H9 (cell line): ENCODE results near the gene MSL3. TPM values are rescaled to one million over a fixed set of nuclear protein-coding genes. Genes with fewer than 3 reads are reported as not detected.

Source experiments
- DNase-seq: peaks from one replicate; pipeline ENCODE4 v3.0.0-alpha.2; 2017
- H2AFZ ChIP-seq: one replicate; pipeline ENCODE4 v1.6.1; 2013; ENCODE audit warnings: mild to moderate bottlenecking, low read length, control low read depth, moderate library complexity
- H2AK5ac ChIP-seq: 2 replicates; pipeline ENCODE4 v1.6.1; 2013; ENCODE audit warnings: low read length, control low read depth, mixed read lengths; ENCODE audit not compliant: insufficient read length
- H2BK120ac ChIP-seq: one replicate; pipeline ENCODE4 v1.6.1; 2013; ENCODE audit warnings: low read depth, mild to moderate bottlenecking, low read length, control low read depth, inconsistent platforms; ENCODE audit not compliant: poor library complexity, severe bottlenecking
- H2BK12ac ChIP-seq: 2 replicates; pipeline ENCODE4 v1.6.1; 2013; ENCODE audit warnings: low read length, control low read depth, mixed read lengths, low read depth; ENCODE audit not compliant: insufficient read length
- H2BK15ac ChIP-seq: 2 replicates; pipeline ENCODE4 v1.6.1; 2013; ENCODE audit warnings: low read depth, low read length, control low read depth
- H2BK20ac ChIP-seq: one replicate; pipeline ENCODE4 v1.6.1; 2013; ENCODE audit warnings: low read depth, mild to moderate bottlenecking, low read length, control low read depth, inconsistent platforms; ENCODE audit not compliant: poor library complexity, severe bottlenecking
- H2BK5ac ChIP-seq: 2 replicates; pipeline ENCODE4 v1.6.1; 2013; ENCODE audit warnings: low read length, control low read depth, mixed read lengths; ENCODE audit not compliant: insufficient read length
- H3K14ac ChIP-seq: 2 replicates; pipeline ENCODE4 v1.6.1; 2013; ENCODE audit warnings: low read length, control low read depth; ENCODE audit not compliant: insufficient read depth
- H3K18ac ChIP-seq: 2 replicates; pipeline ENCODE4 v1.6.1; 2013; ENCODE audit warnings: low read depth, mild to moderate bottlenecking, mixed read lengths, low read length, control low read depth; ENCODE audit not compliant: insufficient read length
- H3K23ac ChIP-seq: 2 replicates; pipeline ENCODE4 v1.6.1; 2013; ENCODE audit warnings: low read length, control low read depth, mixed read lengths, low read depth; ENCODE audit not compliant: insufficient read length
- H3K23me2 ChIP-seq: 2 replicates; pipeline ENCODE4 v1.6.1; 2013; ENCODE audit warnings: low read depth, mild to moderate bottlenecking, mixed read lengths, low read length, control low read depth; ENCODE audit not compliant: insufficient read length, poor library complexity, severe bottlenecking
- H3K27ac ChIP-seq: 2 replicates; pipeline ENCODE4 v1.5.1; 2013; ENCODE audit warnings: low read length, control low read depth, mixed read lengths, low read depth; ENCODE audit not compliant: insufficient read length
- H3K27me3 ChIP-seq: 2 replicates; pipeline ENCODE4 v1.6.1; 2013; ENCODE audit warnings: low read length, control low read depth, inconsistent platforms; ENCODE audit not compliant: insufficient read depth
- H3K4ac ChIP-seq: 2 replicates; pipeline ENCODE4 v1.6.1; 2013; ENCODE audit warnings: low read depth, mild to moderate bottlenecking, control low read depth, inconsistent platforms, low read length, moderate library complexity
- H3K4me1 ChIP-seq: 2 replicates; pipeline ENCODE4 v1.6.1; 2013; ENCODE audit warnings: low read length, control low read depth, inconsistent platforms; ENCODE audit not compliant: insufficient read depth
- H3K4me2 ChIP-seq: 2 replicates; pipeline ENCODE4 v1.6.1; 2013; ENCODE audit warnings: low read length, control low read depth, mixed read lengths; ENCODE audit not compliant: insufficient read length, insufficient read depth
- H3K56ac ChIP-seq: 2 replicates; pipeline ENCODE4 v1.6.1; 2013; ENCODE audit warnings: low read depth, mild to moderate bottlenecking, mixed read lengths, low read length, control low read depth; ENCODE audit not compliant: insufficient read length
- H3K79me1 ChIP-seq: 2 replicates; pipeline ENCODE4 v1.6.1; 2013; ENCODE audit warnings: low read depth, mild to moderate bottlenecking, moderate library complexity, low read length, control low read depth, inconsistent platforms; ENCODE audit not compliant: insufficient read depth, poor library complexity, severe bottlenecking
- H3K79me2 ChIP-seq: 2 replicates; pipeline ENCODE4 v1.6.1; 2013; ENCODE audit warnings: low read length, control low read depth, inconsistent platforms; ENCODE audit not compliant: insufficient read depth
- H3K9ac ChIP-seq: 2 replicates; pipeline ENCODE4 v1.6.1; 2013; ENCODE audit warnings: low read length, control low read depth, mixed read lengths; ENCODE audit not compliant: insufficient read length; ENCODE audit errors: extremely low read depth
- H3K9me3 ChIP-seq: one replicate; pipeline ENCODE4 v1.6.1; 2013; ENCODE audit warnings: low read depth, low read length, inconsistent platforms; ENCODE audit not compliant: control insufficient read depth
- H3T11ph ChIP-seq: one replicate; pipeline ENCODE4 v1.6.1; 2013; ENCODE audit warnings: mild to moderate bottlenecking, low read length, control low read depth, inconsistent platforms
- H4K20me1 ChIP-seq: one replicate; pipeline ENCODE4 v1.6.1; 2013; ENCODE audit not compliant: control insufficient read depth, insufficient read length, insufficient read depth
- H4K5ac ChIP-seq: 2 replicates; pipeline ENCODE4 v1.6.1; 2013; ENCODE audit warnings: low read depth, mild to moderate bottlenecking, mixed read lengths, low read length, control low read depth; ENCODE audit not compliant: insufficient read length
- H4K8ac ChIP-seq: replicated peaks from 2 replicates; pipeline ENCODE4 v1.6.1; 2013; ENCODE audit warnings: low read length, control low read depth, mixed read lengths, low read depth; ENCODE audit not compliant: insufficient read length
- H4K91ac ChIP-seq: 2 replicates; pipeline ENCODE4 v1.6.1; 2013; ENCODE audit warnings: low read depth, mild to moderate bottlenecking, moderate library complexity, mixed read lengths, low read length, control low read depth; ENCODE audit not compliant: insufficient read length
- H3K27ac Mint-ChIP-seq, 3 experiments: 2 replicates in 2 of 3; 3 replicates in 1 of 3; pipeline ENCODE4 v1.8.0; 2020 to 2021; ENCODE audit warnings: mixed read lengths in 3 of 3, mild to moderate bottlenecking in 1 of 3, moderate library complexity in 1 of 3
- H3K27me3 Mint-ChIP-seq: 2 replicates; pipeline ENCODE4 v1.8.0; 2021; ENCODE audit warnings: low read depth, mild to moderate bottlenecking, moderate library complexity, mixed read lengths
- H3K36me3 Mint-ChIP-seq, 3 experiments: 2 replicates in 2 of 3; 3 replicates in 1 of 3; pipeline ENCODE4 v1.8.0; 2020 to 2021; ENCODE audit warnings: low read depth in 3 of 3, mixed read lengths in 3 of 3; ENCODE audit not compliant: insufficient read depth in 1 of 3
- H3K4me1 Mint-ChIP-seq, 2 experiments: 2 replicates each; pipeline ENCODE4 v1.8.0; 2020; ENCODE audit warnings: mixed read lengths in 2 of 2
- H3K4me3 Mint-ChIP-seq, 2 experiments: 2 replicates in 1 of 2; 3 replicates in 1 of 2; pipeline ENCODE4 v1.8.0; 2020 to 2021; ENCODE audit warnings: mild to moderate bottlenecking in 2 of 2, mixed read lengths in 2 of 2, moderate library complexity in 1 of 2
- H3K9me3 Mint-ChIP-seq, 2 experiments: 2 replicates in 1 of 2; 3 replicates in 1 of 2; pipeline ENCODE4 v1.8.0; 2020; ENCODE audit warnings: mild to moderate bottlenecking in 2 of 2, mixed read lengths in 2 of 2, moderate library complexity in 1 of 2
- WGBS: extraction: QIAGEN DNeasy Blood & Tissue Kit; methylation state at CpG from one replicate; pipeline ENCODE4 v1.1.7; 2013; ENCODE audit warnings: missing lambda C conversion rate, low lambda C conversion rate, mixed read lengths; ENCODE audit not compliant: insufficient read length; ENCODE audit errors: extremely low coverage; 5-methylcytosine and 5-hydroxymethylcytosine counted together
- total RNA-seq: library from RNA; stranded (reverse); gene quantifications from 2 replicates; pipeline ENCODE4 v1.2.1, GENCODE V29; 2021
- TF ChIP-seq, protein P1 (sequence below): fragments of 200-600 bp; sonication (generic); conservative IDR thresholded peaks from 3 replicates; pipeline ENCODE4 v1.8.0; 2021; ENCODE audit warnings: antibody characterized with exemption, mild to moderate bottlenecking

Gene MSL3
- total RNA-seq, 1 experiment from 2014 or later = 13.0 TPM

DNA sequence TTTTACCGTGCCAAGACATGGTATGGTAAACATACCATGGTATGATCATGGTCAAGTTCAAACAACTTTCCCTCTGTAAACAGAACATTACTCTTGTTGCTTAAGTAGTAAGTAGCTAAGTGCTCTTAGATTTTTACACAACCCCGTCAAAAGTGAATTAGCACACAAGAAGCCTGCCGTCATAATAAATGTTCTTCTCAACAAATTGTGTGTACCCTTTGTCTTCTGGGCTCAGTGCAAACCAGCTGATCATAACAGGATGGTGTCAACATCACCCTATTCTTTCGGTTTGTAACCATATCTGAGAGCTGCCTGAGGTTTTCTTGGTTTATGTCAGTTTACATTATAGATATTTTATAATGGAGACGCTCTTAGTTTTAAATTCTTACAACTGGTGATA lies 28.8 kb downstream of the MSL3 start:
- Histone ChIP-seq H3K14ac (no peak overlapping the region), H4K5ac (no peak overlapping the region), H3K27me3 (no peaks in the 10 kb centered on the region), H3K79me1 (no peaks in the 10 kb centered on the region), H3K9me3 (no peaks in the 10 kb centered on the region), H3K4ac (no peak overlapping the region), H2BK120ac (no peak overlapping the region), H3K9ac (no peak overlapping the region), H3K4me2 (no peak overlapping the region), H2BK15ac (no peak overlapping the region), H3K56ac (no peak overlapping the region), H3K27ac (no peak overlapping the region), H2BK20ac (no peak overlapping the region), H3K4me1 (no peaks in the 10 kb centered on the region), H2AFZ (no peak overlapping the region), H2BK12ac (no peak overlapping the region), H2BK5ac (no peak overlapping the region), H4K20me1 (no peaks in the 10 kb centered on the region), H4K8ac (no peak overlapping the region), H4K91ac (no peak overlapping the region), H3K23me2 (no peaks in the 10 kb centered on the region), H3K23ac (no peak overlapping the region), H3K79me2 (no peaks in the 10 kb centered on the region), H2AK5ac (no peak overlapping the region), H3T11ph (no peak overlapping the region), H3K18ac (no peak overlapping the region)
- H3K4me3 Mint-ChIP-seq = no peak overlapping the region
- WGBS = no CpG with 5 or more reads among the region's 5 CpGs
- H3K36me3 Mint-ChIP-seq = no peaks in the 10 kb centered on the region
- H3K4me1 Mint-ChIP-seq = no peaks in the 10 kb centered on the region
- no peak for DNase-seq
- peaks cover 42 to 62% of the 10 kb centered on the region in 2 experiments for H3K9me3 Mint-ChIP-seq
- no peaks in the 10 kb centered on the region for H3K27me3 Mint-ChIP-seq
- TF ChIP-seq, protein P1, sequence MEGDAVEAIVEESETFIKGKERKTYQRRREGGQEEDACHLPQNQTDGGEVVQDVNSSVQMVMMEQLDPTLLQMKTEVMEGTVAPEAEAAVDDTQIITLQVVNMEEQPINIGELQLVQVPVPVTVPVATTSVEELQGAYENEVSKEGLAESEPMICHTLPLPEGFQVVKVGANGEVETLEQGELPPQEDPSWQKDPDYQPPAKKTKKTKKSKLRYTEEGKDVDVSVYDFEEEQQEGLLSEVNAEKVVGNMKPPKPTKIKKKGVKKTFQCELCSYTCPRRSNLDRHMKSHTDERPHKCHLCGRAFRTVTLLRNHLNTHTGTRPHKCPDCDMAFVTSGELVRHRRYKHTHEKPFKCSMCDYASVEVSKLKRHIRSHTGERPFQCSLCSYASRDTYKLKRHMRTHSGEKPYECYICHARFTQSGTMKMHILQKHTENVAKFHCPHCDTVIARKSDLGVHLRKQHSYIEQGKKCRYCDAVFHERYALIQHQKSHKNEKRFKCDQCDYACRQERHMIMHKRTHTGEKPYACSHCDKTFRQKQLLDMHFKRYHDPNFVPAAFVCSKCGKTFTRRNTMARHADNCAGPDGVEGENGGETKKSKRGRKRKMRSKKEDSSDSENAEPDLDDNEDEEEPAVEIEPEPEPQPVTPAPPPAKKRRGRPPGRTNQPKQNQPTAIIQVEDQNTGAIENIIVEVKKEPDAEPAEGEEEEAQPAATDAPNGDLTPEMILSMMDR = no peak
- H3K27ac Mint-ChIP-seq = no peak overlapping the region
